WTC11 (cell line): Measurements from ENCODE around the gene KAZN.

Experiments used
- ATF1 ChIP-seq: sonication (generic); formaldehyde crosslinking; IDR thresholded peaks from 2 replicates; pipeline ENCODE4 v1.8.1; 2023; ENCODE audit warnings: mild to moderate bottlenecking, moderate library complexity, missing genetic modification reagents
- ESRRA ChIP-seq: sonication (generic); formaldehyde crosslinking; IDR thresholded peaks from 2 replicates; pipeline ENCODE4 v1.8.1; 2022; ENCODE audit warnings: mild to moderate bottlenecking, missing genetic modification reagents, borderline replicate concordance
- KAT7 ChIP-seq: sonication (generic); formaldehyde crosslinking; IDR thresholded peaks from 2 replicates; pipeline ENCODE4 v1.8.1; 2023; ENCODE audit warnings: missing genetic modification reagents, mild to moderate bottlenecking, borderline replicate concordance
- MYBL2 ChIP-seq: sonication (generic); formaldehyde crosslinking; IDR thresholded peaks from 2 replicates; pipeline ENCODE4 v1.8.1; 2023; ENCODE audit warnings: mild to moderate bottlenecking, moderate library complexity, missing genetic modification reagents
- SMAD4 ChIP-seq: sonication (generic); formaldehyde crosslinking; IDR thresholded peaks from 2 replicates; pipeline ENCODE4 v1.8.0; 2022; ENCODE audit warnings: mild to moderate bottlenecking, missing genetic modification reagents
- ZNF263 ChIP-seq: sonication (generic); formaldehyde crosslinking; IDR thresholded peaks from 2 replicates; pipeline ENCODE4 v1.8.1; 2022; ENCODE audit warnings: low read depth, mild to moderate bottlenecking, moderate library complexity, missing genetic modification reagents
- TF ChIP-seq, protein P1 (sequence below): fragments of 200-600 bp; IDR thresholded peaks from 2 replicates; pipeline ENCODE4 v1.8.0; 2022; ENCODE audit warnings: antibody characterized with exemption
- TF ChIP-seq, protein P2 (sequence below): sonication (generic); formaldehyde crosslinking; IDR thresholded peaks from 2 replicates; pipeline ENCODE4 v1.8.0; 2022; ENCODE audit warnings: mild to moderate bottlenecking, missing genetic modification reagents
- TF ChIP-seq, protein P3 (sequence below): sonication (generic); formaldehyde crosslinking; IDR thresholded peaks from 2 replicates; pipeline ENCODE4 v1.8.0; 2022; ENCODE audit warnings: mild to moderate bottlenecking, missing genetic modification reagents

DNA sequence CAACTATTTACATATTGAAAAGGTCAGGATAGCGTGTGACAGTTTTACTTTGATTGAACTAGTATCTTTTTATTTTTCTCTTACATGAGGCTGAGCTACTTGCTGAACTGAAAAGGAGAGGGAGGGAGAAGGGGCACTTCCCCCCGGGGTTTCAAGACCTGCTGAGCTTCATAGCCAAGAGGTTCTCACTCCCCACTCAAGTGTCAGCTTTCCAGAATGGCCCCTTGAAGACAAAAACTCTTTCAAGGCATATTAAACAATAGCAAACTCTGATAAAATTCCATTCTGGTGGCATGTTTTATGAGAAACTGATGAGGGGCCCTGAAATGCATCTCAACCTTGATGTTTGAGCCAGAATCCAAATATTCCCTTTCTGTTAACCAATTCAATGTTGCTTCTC, 143.0 kb downstream of the KAZN start:
- TF ChIP-seq, protein P1, sequence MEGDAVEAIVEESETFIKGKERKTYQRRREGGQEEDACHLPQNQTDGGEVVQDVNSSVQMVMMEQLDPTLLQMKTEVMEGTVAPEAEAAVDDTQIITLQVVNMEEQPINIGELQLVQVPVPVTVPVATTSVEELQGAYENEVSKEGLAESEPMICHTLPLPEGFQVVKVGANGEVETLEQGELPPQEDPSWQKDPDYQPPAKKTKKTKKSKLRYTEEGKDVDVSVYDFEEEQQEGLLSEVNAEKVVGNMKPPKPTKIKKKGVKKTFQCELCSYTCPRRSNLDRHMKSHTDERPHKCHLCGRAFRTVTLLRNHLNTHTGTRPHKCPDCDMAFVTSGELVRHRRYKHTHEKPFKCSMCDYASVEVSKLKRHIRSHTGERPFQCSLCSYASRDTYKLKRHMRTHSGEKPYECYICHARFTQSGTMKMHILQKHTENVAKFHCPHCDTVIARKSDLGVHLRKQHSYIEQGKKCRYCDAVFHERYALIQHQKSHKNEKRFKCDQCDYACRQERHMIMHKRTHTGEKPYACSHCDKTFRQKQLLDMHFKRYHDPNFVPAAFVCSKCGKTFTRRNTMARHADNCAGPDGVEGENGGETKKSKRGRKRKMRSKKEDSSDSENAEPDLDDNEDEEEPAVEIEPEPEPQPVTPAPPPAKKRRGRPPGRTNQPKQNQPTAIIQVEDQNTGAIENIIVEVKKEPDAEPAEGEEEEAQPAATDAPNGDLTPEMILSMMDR = no peak
- TF ChIP-seq, protein P2, sequence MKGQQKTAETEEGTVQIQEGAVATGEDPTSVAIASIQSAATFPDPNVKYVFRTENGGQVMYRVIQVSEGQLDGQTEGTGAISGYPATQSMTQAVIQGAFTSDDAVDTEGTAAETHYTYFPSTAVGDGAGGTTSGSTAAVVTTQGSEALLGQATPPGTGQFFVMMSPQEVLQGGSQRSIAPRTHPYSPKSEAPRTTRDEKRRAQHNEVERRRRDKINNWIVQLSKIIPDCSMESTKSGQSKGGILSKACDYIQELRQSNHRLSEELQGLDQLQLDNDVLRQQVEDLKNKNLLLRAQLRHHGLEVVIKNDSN = no peak
- TF ChIP-seq, protein P3, sequence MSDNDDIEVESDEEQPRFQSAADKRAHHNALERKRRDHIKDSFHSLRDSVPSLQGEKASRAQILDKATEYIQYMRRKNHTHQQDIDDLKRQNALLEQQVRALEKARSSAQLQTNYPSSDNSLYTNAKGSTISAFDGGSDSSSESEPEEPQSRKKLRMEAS = no peak
- TF ChIP-seq ATF1 (CRISPR knock-in tag) (no peak), KAT7 (CRISPR knock-in tag) (no peak), ZNF263 (CRISPR knock-in tag) (no peak), ESRRA (CRISPR knock-in tag) (no peak), MYBL2 (CRISPR knock-in tag) (no peak), SMAD4 (no peak)
